Kidney (tissue), 14 donors: Measurements from ENCODE around the gene SLC23A2. TPM values are rescaled to one million over a fixed set of nuclear protein-coding genes. Genes with fewer than 3 reads are reported as not detected.

ENCODE experiments used
- DNase-seq, 5 donors: peaks; one replicate each; pipeline ENCODE4 v3.0.0-alpha.2; 2013 to 2020
- FAIRE-seq: peaks from 2 replicates; lab custom pipeline; 2012; peaks lifted over from hg19 to GRCh38; lab: Jason Lieb, UNC
- H3K27ac ChIP-seq, 2 donors: one replicate each; pipeline ENCODE4 v1.7.0; 2013; ENCODE audit warnings: low read depth in 2 of 2, low read length in 2 of 2, inconsistent platforms in 1 of 2
- H3K27me3 ChIP-seq: one replicate; pipeline ENCODE4 v1.7.1; 2013; ENCODE audit warnings: low read length, inconsistent platforms; ENCODE audit not compliant: control insufficient read depth, insufficient read depth
- H3K36me3 ChIP-seq, 3 donors: one replicate each; pipeline versions ENCODE4 v1.7.0 to v1.7.1; 2013; ENCODE audit warnings: low read length in 3 of 3, control low read depth in 1 of 3, inconsistent platforms in 1 of 3; ENCODE audit not compliant: insufficient read depth in 3 of 3, control insufficient read depth in 2 of 3
- H3K4me1 ChIP-seq, 3 donors: one replicate each; pipeline versions ENCODE4 v1.7.0 to v1.7.1; 2013; ENCODE audit warnings: low read length in 3 of 3, inconsistent platforms in 1 of 3, low read depth in 1 of 3; ENCODE audit not compliant: control insufficient read depth in 2 of 3, insufficient read depth in 2 of 3
- H3K4me3 ChIP-seq, 3 donors: one replicate each; pipeline versions ENCODE4 v1.7.0 to v1.8.1; 2013; ENCODE audit warnings: low read length in 3 of 3, control low read depth in 1 of 3, inconsistent platforms in 1 of 3
- H3K9ac ChIP-seq, 3 donors: one replicate each; pipeline versions ENCODE4 v1.7.0 to v1.7.1; 2013; ENCODE audit warnings: low read length in 3 of 3, control low read depth in 1 of 3, inconsistent platforms in 1 of 3
- H3K9me3 ChIP-seq, 3 donors: one replicate each; pipeline versions ENCODE4 v1.7.0 to v1.7.1; 2013; ENCODE audit warnings: low read length in 3 of 3, control low read depth in 1 of 3, inconsistent platforms in 1 of 3; ENCODE audit not compliant: control insufficient read depth in 2 of 3, insufficient read depth in 1 of 3
- intact Hi-C: fragments of 100-400 bp; cut with DNase I; formaldehyde crosslinking; loops from one replicate; pipeline ENCODE4 v1.11.1; 2022
- polyA plus RNA-seq: library from polyadenylated mRNA; stranded (reverse); fragments of 350-450 nt; fragmentation: Illumina TruSeq; extraction: RNeasy Lipid Tissue Mini Kit (QIAGEN cat#74804); gene quantifications from one replicate; pipeline ENCODE4 v1.2.3, GENCODE V29; 2014; ENCODE audit warnings: low read depth, low replicate concordance; ENCODE audit not compliant: insufficient read depth
- total RNA-seq: library from RNA; stranded (reverse); fragmentation: NEBNext Ultra II Directional; extraction: Animal tissue kit (Norgen Biotek cat#: 25700); gene quantifications from one replicate; pipeline ENCODE4 v1.2.1, GENCODE V29; 2021
- TF ChIP-seq, protein P1 (sequence below): IDR thresholded peaks from 3 replicates; pipeline ENCODE4 v1.5.1; 2012; ENCODE audit warnings: mild to moderate bottlenecking, moderate library complexity, borderline replicate concordance; ENCODE audit not compliant: insufficient read depth; ENCODE audit errors: extremely low read depth
- donor health status: control.
- donor health status: control.
- donor health status: control.
- donor health status: control.
- donor health status: control.
- donor health status: DM: yes; HTN: yes; CAD: no.
- donor health status: Normal renal cell carcinoma (clear cell type).

The SLC23A2 gene
- total and polyA plus RNA-seq, 2 donors from 2014 or later: 4.8 to 20.5 TPM

DNA sequence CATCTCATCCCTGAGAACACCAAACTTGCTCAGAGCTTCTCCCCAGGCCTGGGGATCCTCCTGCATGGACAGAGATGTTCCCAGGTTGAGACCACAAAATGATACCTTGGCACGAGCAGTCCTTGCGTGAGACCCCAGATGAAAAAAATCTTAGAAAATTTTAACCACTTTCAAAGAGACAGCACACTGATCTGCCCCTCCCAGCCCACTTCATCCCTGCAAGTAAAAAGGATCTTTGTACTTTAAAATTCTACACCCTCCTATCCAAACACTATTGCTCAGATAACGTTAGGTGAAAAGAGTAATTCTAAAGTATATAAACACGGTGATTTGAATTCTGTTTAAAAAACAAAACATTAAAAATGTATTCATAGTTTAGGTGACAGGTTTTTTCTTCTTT is 98.5 kb downstream of the SLC23A2 start:
- no peaks in the 10 kb centered on the region for H3K9me3 ChIP-seq
- H3K36me3 ChIP-seq: peaks cover 0 to 3% (median 2%) of the 10 kb centered on the region in 3 donors
- no peak overlapping the region for H3K27ac ChIP-seq
- TF ChIP-seq, protein P1, sequence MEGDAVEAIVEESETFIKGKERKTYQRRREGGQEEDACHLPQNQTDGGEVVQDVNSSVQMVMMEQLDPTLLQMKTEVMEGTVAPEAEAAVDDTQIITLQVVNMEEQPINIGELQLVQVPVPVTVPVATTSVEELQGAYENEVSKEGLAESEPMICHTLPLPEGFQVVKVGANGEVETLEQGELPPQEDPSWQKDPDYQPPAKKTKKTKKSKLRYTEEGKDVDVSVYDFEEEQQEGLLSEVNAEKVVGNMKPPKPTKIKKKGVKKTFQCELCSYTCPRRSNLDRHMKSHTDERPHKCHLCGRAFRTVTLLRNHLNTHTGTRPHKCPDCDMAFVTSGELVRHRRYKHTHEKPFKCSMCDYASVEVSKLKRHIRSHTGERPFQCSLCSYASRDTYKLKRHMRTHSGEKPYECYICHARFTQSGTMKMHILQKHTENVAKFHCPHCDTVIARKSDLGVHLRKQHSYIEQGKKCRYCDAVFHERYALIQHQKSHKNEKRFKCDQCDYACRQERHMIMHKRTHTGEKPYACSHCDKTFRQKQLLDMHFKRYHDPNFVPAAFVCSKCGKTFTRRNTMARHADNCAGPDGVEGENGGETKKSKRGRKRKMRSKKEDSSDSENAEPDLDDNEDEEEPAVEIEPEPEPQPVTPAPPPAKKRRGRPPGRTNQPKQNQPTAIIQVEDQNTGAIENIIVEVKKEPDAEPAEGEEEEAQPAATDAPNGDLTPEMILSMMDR: no peak
- no peak for DNase-seq
- H3K4me1 ChIP-seq: no peaks in the 10 kb centered on the region
- no peak overlapping the region for H3K4me3 ChIP-seq
- no peak overlapping the region for H3K9ac ChIP-seq
- no peak for FAIRE-seq
- H3K27me3 ChIP-seq: no peaks in the 10 kb centered on the region
- intact Hi-C loops: no loop called here

DNA sequence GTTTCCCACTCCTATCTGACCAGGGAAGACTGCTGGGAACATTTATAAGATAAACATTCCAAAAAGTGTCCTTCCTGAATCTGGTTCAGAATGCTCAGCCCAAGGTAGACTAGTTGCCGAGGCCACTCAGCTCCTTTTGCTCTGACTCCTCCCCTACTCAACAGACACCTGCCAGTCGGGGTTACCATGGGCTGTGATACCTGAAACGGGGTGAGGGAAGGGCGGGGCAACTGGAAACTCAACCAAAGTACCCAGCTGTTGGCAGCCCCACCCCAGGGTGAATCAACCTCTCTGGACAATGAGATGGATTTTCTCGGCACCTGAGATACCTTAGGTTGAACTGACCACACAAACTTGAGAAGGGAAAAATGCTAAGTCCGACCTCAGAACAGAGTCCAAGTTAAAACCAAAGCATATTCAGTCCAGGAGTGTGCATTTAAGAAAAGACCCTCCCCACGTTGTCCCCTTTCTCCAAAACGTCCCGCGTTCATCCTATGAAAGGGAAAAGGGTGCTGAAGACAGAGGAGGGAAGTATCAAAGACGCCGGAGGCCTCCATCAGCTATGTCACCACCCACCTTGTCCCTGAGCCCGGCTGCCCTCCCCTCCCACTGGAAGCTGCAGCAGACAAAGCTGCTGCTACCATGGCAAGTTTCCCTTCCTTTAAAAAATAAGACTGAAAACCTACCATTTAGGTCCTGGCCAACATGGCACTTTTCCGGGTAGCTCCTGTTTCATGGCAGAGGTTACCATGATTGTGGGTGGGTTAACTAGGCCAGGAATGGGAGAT is 100.1 kb downstream of the SLC23A2 start:
- FAIRE-seq (no peak), DNase-seq (no peak)
- TF ChIP-seq, protein P1: no peak
- Histone ChIP-seq H3K27ac (no peak overlapping the region), H3K4me1 (no peaks in the 10 kb centered on the region), H3K9ac (no peak overlapping the region), H3K9me3 (no peaks in the 10 kb centered on the region), H3K4me3 (no peak overlapping the region), H3K36me3 (peaks cover 0 to 3% (median 2%) of the 10 kb centered on the region in 3 donors), H3K27me3 (no peaks in the 10 kb centered on the region)
- intact Hi-C loops: no loop called here

DNA sequence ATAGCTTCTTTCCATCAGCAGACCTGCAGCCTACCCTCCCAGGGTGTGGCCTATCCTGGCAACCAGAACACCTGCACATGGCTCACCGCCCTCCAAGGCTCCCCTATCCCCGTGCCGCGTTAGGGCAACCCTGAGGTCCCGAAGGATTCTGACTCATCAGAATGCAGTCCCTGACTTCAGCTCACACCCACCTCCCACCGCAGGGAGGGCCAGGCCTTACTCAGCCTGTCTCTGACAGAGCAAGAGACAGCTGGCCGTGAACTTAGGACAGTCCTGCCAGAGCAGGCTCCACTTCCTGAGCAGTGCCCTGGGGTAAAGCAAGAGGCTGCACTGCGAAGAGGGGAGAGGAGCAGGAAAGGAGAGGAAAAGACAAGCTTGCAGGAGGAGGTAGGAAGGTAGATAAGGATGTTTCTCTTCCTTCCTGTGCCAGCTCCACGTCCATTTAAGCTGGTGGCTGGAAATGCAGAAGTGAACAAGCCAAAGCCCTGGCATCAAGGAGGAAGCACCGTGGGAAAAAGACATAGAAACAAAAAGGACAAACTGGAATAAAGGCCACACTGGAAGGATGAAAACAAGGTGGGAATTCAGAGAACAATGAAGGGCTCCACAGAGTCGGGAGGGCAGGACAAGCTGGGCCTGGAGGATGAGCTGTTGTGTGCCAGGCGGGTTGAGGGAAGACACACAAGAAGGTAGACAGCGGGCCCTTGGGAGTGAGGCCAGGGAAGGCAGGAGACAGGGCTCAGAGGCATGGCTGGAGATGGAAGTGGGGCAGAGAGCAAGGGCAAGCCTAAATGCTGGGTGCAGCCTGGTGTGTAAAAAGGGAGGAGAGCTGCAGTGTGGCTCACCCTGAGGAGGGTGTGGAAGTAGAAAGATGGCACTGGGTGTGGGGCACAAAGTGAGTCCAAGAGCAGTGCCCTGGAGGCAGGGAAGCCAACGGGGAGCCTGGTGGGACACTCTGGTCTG is 102.7 kb downstream of the SLC23A2 start:
- no peak overlapping the region for H3K4me3 ChIP-seq
- peak in 1 of 5 donors; percentile 75 for DNase-seq
- H3K9ac ChIP-seq: no peak overlapping the region
- H3K27ac ChIP-seq: no peak overlapping the region
- H3K36me3 ChIP-seq: peaks cover 0 to 3% (median 2%) of the 10 kb centered on the region in 3 donors
- TF ChIP-seq, protein P1: no peak
- FAIRE-seq: no peak
- intact Hi-C loops: no loop called here
- H3K27me3 ChIP-seq: no peaks in the 10 kb centered on the region
- no peaks in the 10 kb centered on the region for H3K9me3 ChIP-seq
- no peaks in the 10 kb centered on the region for H3K4me1 ChIP-seq
